K562 (cell line): ENCODE measurements around the gene BCL7C. TPM values are rescaled to one million over a fixed set of nuclear protein-coding genes. Genes with fewer than 3 reads are reported as not detected.

ENCODE experiments used
- ATF1 ChIP-seq, 2 experiments: fragments of 450-650 bp in 1 of 2; IDR thresholded peaks; 2 replicates each; pipeline ENCODE4 v1.6.1; 2016; ENCODE audit warnings: missing compliant biosample characterization in 1 of 2, missing genetic modification characterization in 1 of 2
- ATF7 ChIP-seq: fragments of 450-650 bp; IDR thresholded peaks from 2 replicates; pipeline ENCODE4 v1.7.1; 2014; ENCODE audit warnings: mild to moderate bottlenecking, moderate library complexity
- BCL6 ChIP-seq: fragments of 250-450 bp; sonication (Bioruptor Pico); IDR thresholded peaks from 2 replicates; pipeline ENCODE4 v1.4.0; 2020
- CXXC5 ChIP-seq: fragments of 250-450 bp; sonication (Bioruptor Pico); IDR thresholded peaks from 2 replicates; pipeline ENCODE4 v1.8.0; 2022; ENCODE audit warnings: inconsistent platforms, mild to moderate bottlenecking, moderate library complexity
- EGR1 ChIP-seq: fragments of 450-650 bp; conservative IDR thresholded peaks from 2 replicates; pipeline ENCODE4 v1.6.1; 2017; ENCODE audit warnings: mild to moderate bottlenecking
- LARP7 ChIP-seq: fragments of 450-650 bp; IDR thresholded peaks from 2 replicates; pipeline ENCODE4 v1.6.1; 2016
- MED1 ChIP-seq: sonication (generic); formaldehyde crosslinking; IDR thresholded peaks from 2 replicates; pipeline ENCODE4 v1.8.1; 2023; ENCODE audit warnings: missing genetic modification reagents, borderline replicate concordance
- MLX ChIP-seq, 2 experiments: fragments of 450-650 bp in 1 of 2; sonication (generic) in 1 of 2; formaldehyde crosslinking; conservative IDR thresholded peaks; 2 replicates each; pipeline versions ENCODE4 v1.4.0 to v1.8.1; 2020 to 2022; ENCODE audit warnings: mild to moderate bottlenecking in 1 of 2, missing genetic modification reagents in 1 of 2
- POLR2H ChIP-seq: IDR thresholded peaks from 2 replicates; pipeline ENCODE4 v1.6.1; 2016; ENCODE audit warnings: missing genetic modification characterization, low read depth, mild to moderate bottlenecking, control low read depth, missing compliant biosample characterization, moderate library complexity
- POU5F1 ChIP-seq: fragments of 150-350 bp; IDR thresholded peaks from 2 replicates; pipeline ENCODE4 v1.6.1; 2014; ENCODE audit warnings: borderline replicate concordance, low read length, low read depth, mild to moderate bottlenecking; ENCODE audit not compliant: partially characterized antibody
- RAD51 ChIP-seq: fragments of 450-650 bp; IDR thresholded peaks from 2 replicates; pipeline ENCODE4 v1.7.1; 2016; ENCODE audit warnings: low read depth, mild to moderate bottlenecking, borderline replicate concordance
- RBBP5 ChIP-seq: fragments of 200-600 bp; sonication (generic); IDR thresholded peaks from 2 replicates; pipeline ENCODE4 v1.6.1; 2012; ENCODE audit warnings: borderline replicate concordance, mild to moderate bottlenecking, low read length, control low read depth, inconsistent platforms; ENCODE audit not compliant: insufficient read depth, poor library complexity, severe bottlenecking
- RBM25 ChIP-seq: fragments of 200-400 bp; formaldehyde crosslinking; IDR thresholded peaks from 2 replicates; pipeline ENCODE4 v1.6.1; 2018; ENCODE audit warnings: low read length, low read depth, moderate library complexity; ENCODE audit not compliant: severe bottlenecking
- SMAD3 ChIP-seq: fragments of 450-650 bp; formaldehyde crosslinking; conservative IDR thresholded peaks from 2 replicates; pipeline ENCODE4 v1.4.0; 2020; ENCODE audit warnings: mild to moderate bottlenecking
- SP1 ChIP-seq: sonication (generic); formaldehyde crosslinking; IDR thresholded peaks from 2 replicates; pipeline ENCODE4 v1.8.1; 2022; ENCODE audit warnings: mild to moderate bottlenecking, missing genetic modification reagents
- ZBTB8A ChIP-seq: fragments of 450-650 bp; IDR thresholded peaks from 2 replicates; pipeline ENCODE4 v1.6.1; 2018; ENCODE audit warnings: mild to moderate bottlenecking, moderate library complexity; ENCODE audit not compliant: partially characterized antibody
- polyA plus RNA-seq, 8 experiments: library from polyadenylated mRNA; depleted of rRNA in 4 of 8; stranded (reverse) in 5 of 8; unstranded in 3 of 8; fragments of >200 nt; fragmentation: Nextera tagmentation in 2 of 8; fragmentation: Illumina TruSeq in 1 of 8; extraction: Ambion mirVana in 2 of 8; extraction: Trizol in 1 of 8; gene quantifications; 2 replicates each; pipeline versions ENCODE4 v1.2.1 to v1.2.3, GENCODE V29; 2011 to 2014; ENCODE audit warnings: inconsistent platforms in 1 of 8, missing spikeins in 1 of 8
- total RNA-seq, 7 experiments: library from RNA; depleted of rRNA in 6 of 7; stranded (reverse); fragments of >200 nt in 6 of 7; fragmentation: Illumina TruSeq in 2 of 7; extraction: Trizol in 2 of 7; gene quantifications; 2 replicates each; pipeline versions ENCODE4 v1.2.1 to v1.2.3, GENCODE V29; 2011 to 2021; ENCODE audit warnings: low replicate concordance in 1 of 7
- TF ChIP-seq, protein P1 (sequence below): fragments of 200-800 bp; sonication (Bioruptor generic); IDR thresholded peaks from 2 replicates; pipeline ENCODE4 v1.6.1; 2017; ENCODE audit warnings: missing genetic modification characterization, missing compliant biosample characterization
- TF ChIP-seq, protein P2 (sequence below), 2 experiments: fragments of 200-800 bp in 1 of 2; sonication (Bioruptor generic) in 1 of 2; sonication (generic) in 1 of 2; formaldehyde crosslinking in 1 of 2; IDR thresholded peaks in 1 of 2; conservative IDR thresholded peaks in 1 of 2; 2 replicates each; pipeline versions ENCODE4 v1.5.0 to v1.6.1; 2016 to 2020; ENCODE audit warnings: missing compliant biosample characterization in 1 of 2, missing genetic modification characterization in 1 of 2, missing genetic modification reagents in 1 of 2
- TF ChIP-seq, protein P3 (sequence below): sonication (generic); formaldehyde crosslinking; IDR thresholded peaks from 2 replicates; pipeline ENCODE4 v1.8.0; 2022; ENCODE audit warnings: mild to moderate bottlenecking, missing genetic modification reagents

The BCL7C gene
- total and polyA plus RNA-seq, 9 of the 15 experiments (the other 6 are each of a cell fraction or from before 2014, with no cell fraction given): 1.7 to 85.8 (median 19.6) TPM

- TF ChIP-seq, protein P1, sequence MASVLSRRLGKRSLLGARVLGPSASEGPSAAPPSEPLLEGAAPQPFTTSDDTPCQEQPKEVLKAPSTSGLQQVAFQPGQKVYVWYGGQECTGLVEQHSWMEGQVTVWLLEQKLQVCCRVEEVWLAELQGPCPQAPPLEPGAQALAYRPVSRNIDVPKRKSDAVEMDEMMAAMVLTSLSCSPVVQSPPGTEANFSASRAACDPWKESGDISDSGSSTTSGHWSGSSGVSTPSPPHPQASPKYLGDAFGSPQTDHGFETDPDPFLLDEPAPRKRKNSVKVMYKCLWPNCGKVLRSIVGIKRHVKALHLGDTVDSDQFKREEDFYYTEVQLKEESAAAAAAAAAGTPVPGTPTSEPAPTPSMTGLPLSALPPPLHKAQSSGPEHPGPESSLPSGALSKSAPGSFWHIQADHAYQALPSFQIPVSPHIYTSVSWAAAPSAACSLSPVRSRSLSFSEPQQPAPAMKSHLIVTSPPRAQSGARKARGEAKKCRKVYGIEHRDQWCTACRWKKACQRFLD (CRISPR knock-in tag): peak; percentile 94; the same call in 1 of the 2 replicates
- TF ChIP-seq RAD51: no peak
- 0 out of 2 replicates have a peak, but pooled peaks have one; percentile 4 for TF ChIP-seq EGR1
- peak; percentile 95 for TF ChIP-seq SMAD3 (CRISPR knock-in tag)
- no peak for TF ChIP-seq MED1 (CRISPR knock-in tag)
- TF ChIP-seq, protein P2, sequence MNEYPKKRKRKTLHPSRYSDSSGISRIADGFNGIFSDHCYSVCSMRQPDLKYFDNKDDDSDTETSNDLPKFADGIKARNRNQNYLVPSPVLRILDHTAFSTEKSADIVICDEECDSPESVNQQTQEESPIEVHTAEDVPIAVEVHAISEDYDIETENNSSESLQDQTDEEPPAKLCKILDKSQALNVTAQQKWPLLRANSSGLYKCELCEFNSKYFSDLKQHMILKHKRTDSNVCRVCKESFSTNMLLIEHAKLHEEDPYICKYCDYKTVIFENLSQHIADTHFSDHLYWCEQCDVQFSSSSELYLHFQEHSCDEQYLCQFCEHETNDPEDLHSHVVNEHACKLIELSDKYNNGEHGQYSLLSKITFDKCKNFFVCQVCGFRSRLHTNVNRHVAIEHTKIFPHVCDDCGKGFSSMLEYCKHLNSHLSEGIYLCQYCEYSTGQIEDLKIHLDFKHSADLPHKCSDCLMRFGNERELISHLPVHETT (CRISPR knock-in tag; conservative IDR thresholded peaks at IDR 0.05 in 1 of 2, IDR thresholded peaks at IDR 0.05 in 1 of 2): peak in 1 of 2 experiments; percentile 73; a peak in 2 of 4 replicates
- peak; percentile 69 for TF ChIP-seq ZBTB8A
- TF ChIP-seq LARP7: no peak
- TF ChIP-seq ATF1 (CRISPR knock-in tag; IDR thresholded peaks at IDR 0.05): peak; percentile 58; the same call in 1 of the 2 replicates
- peak; percentile 97 for TF ChIP-seq ATF1 (tag; IDR thresholded peaks at IDR 0.05)
- peak; percentile 69 for TF ChIP-seq SP1 (CRISPR knock-in tag)
- TF ChIP-seq, protein P3, sequence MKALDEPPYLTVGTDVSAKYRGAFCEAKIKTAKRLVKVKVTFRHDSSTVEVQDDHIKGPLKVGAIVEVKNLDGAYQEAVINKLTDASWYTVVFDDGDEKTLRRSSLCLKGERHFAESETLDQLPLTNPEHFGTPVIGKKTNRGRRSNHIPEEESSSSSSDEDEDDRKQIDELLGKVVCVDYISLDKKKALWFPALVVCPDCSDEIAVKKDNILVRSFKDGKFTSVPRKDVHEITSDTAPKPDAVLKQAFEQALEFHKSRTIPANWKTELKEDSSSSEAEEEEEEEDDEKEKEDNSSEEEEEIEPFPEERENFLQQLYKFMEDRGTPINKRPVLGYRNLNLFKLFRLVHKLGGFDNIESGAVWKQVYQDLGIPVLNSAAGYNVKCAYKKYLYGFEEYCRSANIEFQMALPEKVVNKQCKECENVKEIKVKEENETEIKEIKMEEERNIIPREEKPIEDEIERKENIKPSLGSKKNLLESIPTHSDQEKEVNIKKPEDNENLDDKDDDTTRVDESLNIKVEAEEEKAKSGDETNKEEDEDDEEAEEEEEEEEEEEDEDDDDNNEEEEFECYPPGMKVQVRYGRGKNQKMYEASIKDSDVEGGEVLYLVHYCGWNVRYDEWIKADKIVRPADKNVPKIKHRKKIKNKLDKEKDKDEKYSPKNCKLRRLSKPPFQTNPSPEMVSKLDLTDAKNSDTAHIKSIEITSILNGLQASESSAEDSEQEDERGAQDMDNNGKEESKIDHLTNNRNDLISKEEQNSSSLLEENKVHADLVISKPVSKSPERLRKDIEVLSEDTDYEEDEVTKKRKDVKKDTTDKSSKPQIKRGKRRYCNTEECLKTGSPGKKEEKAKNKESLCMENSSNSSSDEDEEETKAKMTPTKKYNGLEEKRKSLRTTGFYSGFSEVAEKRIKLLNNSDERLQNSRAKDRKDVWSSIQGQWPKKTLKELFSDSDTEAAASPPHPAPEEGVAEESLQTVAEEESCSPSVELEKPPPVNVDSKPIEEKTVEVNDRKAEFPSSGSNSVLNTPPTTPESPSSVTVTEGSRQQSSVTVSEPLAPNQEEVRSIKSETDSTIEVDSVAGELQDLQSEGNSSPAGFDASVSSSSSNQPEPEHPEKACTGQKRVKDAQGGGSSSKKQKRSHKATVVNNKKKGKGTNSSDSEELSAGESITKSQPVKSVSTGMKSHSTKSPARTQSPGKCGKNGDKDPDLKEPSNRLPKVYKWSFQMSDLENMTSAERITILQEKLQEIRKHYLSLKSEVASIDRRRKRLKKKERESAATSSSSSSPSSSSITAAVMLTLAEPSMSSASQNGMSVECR: peak; percentile 84
- no peak for TF ChIP-seq RBM25
- peak; percentile 91 for TF ChIP-seq CXXC5
- peak; percentile 68 for TF ChIP-seq ATF7
- TF ChIP-seq POLR2H: peak; percentile 67; the same call in 1 of the 2 replicates
- peak; percentile 3 for TF ChIP-seq RBBP5
- 0 out of 4 replicates have a peak, but pooled peaks of 1 of the 2 experiments have one; percentile 40 for TF ChIP-seq MLX (CRISPR knock-in tag; conservative IDR thresholded peaks at IDR 0.05)
- peak; percentile 96 for TF ChIP-seq POU5F1
- peak; percentile 92 for TF ChIP-seq BCL6
Observed at GRCh38 chr16:30922420-30922959, 28.6 kb upstream of the BCL7C start (continued).
